Measurements from ENCODE around the gene PREP. TPM values are rescaled to one million over a fixed set of nuclear protein-coding genes. Genes with fewer than 3 reads are reported as not detected.

The PREP gene
- total RNA-seq, 2 donors from 2014 or later = 8.9 to 54.5 TPM

DNA sequence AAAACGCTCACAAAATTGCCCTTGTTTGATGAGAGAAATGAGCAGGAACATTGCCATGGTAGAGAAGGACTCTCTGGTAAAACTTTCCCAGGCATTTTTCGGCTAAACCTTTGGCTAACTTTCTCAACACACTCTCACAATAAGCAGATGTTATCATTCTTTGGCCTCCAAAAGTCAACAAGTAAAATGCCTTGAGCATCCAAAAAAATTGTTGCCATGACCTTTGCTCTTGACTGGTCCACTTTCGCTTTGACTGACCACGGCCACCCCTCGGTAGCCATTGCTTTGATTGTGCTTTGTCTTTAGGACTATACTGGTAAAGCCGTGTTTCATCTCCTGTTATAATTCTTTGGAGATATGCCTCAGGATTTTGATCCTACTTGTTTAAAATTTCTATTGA, 41.1 kb upstream of the PREP start:
- Histone ChIP-seq H3K36me3 (no peaks in the 10 kb centered on the region), H3K27me3 (replicated peaks; ENCODE audit: insufficient read depth) (no peaks in the 10 kb centered on the region), H3K4me1 (replicated peaks) (no peaks in the 10 kb centered on the region), H3K4me3 (no peak overlapping the region), H3K27ac (no peak overlapping the region), H3K9me3 (no peaks in the 10 kb centered on the region)
- 91% methylated on average over 6 of the region's 6 CpGs for WGBS
- intact Hi-C loops (cut with DNase I) = no loop called here
- no peak for DNase-seq (ENCODE audit: low spot score)
- TF ChIP-seq, protein P1, sequence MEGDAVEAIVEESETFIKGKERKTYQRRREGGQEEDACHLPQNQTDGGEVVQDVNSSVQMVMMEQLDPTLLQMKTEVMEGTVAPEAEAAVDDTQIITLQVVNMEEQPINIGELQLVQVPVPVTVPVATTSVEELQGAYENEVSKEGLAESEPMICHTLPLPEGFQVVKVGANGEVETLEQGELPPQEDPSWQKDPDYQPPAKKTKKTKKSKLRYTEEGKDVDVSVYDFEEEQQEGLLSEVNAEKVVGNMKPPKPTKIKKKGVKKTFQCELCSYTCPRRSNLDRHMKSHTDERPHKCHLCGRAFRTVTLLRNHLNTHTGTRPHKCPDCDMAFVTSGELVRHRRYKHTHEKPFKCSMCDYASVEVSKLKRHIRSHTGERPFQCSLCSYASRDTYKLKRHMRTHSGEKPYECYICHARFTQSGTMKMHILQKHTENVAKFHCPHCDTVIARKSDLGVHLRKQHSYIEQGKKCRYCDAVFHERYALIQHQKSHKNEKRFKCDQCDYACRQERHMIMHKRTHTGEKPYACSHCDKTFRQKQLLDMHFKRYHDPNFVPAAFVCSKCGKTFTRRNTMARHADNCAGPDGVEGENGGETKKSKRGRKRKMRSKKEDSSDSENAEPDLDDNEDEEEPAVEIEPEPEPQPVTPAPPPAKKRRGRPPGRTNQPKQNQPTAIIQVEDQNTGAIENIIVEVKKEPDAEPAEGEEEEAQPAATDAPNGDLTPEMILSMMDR (IDR thresholded peaks at IDR 0.05) = no peak
- TF ChIP-seq POLR2A (IDR thresholded peaks at IDR 0.05) = no peak
- TF ChIP-seq POLR2AphosphoS5 (IDR thresholded peaks at IDR 0.05) = no peak

DNA sequence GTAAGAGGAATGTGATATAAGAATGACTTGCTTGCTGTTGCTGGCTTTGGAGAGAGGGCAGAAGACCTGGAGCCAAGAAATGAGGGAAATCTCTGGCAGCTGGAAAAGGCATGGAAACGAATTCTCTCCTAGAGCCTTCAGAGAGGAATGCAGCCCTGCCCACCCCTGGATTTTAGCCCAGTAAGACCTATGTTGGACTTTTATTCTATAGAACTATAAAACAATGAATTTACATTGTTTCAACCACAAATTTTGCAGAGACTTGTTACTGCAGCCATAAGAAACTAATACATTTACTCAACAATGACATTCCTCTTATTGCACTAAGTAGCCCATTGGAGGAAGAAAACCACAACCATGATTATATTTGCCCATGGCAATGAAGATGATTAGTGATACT, 39.5 kb upstream of the PREP start:
- DNase-seq (ENCODE audit: low spot score) = no peak
- Histone ChIP-seq H3K9me3 (no peaks in the 10 kb centered on the region), H3K4me3 (no peak overlapping the region), H3K27me3 (replicated peaks; ENCODE audit: insufficient read depth) (no peaks in the 10 kb centered on the region), H3K27ac (no peak overlapping the region), H3K36me3 (no peaks in the 10 kb centered on the region), H3K4me1 (replicated peaks) (no peaks in the 10 kb centered on the region)
- TF ChIP-seq, protein P1 (IDR thresholded peaks at IDR 0.05) = no peak
- TF ChIP-seq POLR2A (IDR thresholded peaks at IDR 0.05) (no peak), POLR2AphosphoS5 (IDR thresholded peaks at IDR 0.05) (no peak)
- 68% methylated on average over 1 of the region's 1 CpG for WGBS
- intact Hi-C loops (cut with DNase I) = no loop called here

DNA sequence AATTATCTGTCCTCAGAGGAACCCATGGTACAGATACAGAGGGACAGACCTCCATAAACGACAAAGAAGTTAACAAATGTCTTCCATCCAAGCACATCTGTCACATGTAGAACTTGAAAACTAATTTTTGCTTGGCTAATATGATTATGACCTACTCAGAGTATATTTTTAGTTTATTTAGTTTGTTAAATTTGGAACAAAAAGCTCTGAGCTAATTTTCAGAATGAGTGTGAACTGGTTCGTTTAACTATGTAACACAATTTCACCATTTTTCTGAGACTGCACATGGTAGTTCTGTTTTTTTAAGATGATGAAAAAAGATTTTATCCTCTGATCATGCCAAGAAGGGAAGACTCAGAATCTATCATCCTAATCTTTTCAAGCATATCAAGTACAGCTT, 34.4 kb upstream of the PREP start:
- Histone ChIP-seq H3K27me3 (replicated peaks; ENCODE audit: insufficient read depth) (no peaks in the 10 kb centered on the region), H3K4me3 (no peak overlapping the region), H3K9me3 (no peaks in the 10 kb centered on the region), H3K36me3 (no peaks in the 10 kb centered on the region), H3K4me1 (replicated peaks) (no peaks in the 10 kb centered on the region), H3K27ac (no peak overlapping the region)
- intact Hi-C loops (cut with DNase I) = loop anchor here (10.0 kb wide), 1 partner anchor 788 kb away; no protein-coding TSS in a partner anchor
- TF ChIP-seq POLR2AphosphoS5 (IDR thresholded peaks at IDR 0.05) (no peak), POLR2A (IDR thresholded peaks at IDR 0.05) (no peak)
- TF ChIP-seq, protein P1 (IDR thresholded peaks at IDR 0.05) = no peak
- DNase-seq (ENCODE audit: low spot score) = no peak
- WGBS = 70% methylated on average over 2 of the region's 2 CpGs

DNA sequence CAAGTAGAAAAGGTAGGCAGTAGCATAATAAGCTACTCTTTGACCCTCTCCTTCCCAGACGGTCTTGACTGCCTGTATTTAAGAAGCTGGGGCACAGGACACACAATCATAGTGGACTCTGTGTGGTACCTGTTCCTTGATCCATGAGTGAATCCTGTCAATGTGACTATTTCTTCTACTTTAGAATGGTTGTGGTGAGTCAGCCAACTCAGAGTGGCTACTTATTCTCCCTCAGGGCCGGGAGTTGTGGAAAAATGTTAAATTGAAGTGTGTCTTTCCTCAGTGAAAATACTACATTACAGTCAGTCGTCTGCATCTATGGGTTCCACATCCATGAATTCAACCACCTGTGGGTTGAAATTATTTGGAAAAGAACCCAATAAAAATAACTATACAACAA, 30.8 kb upstream of the PREP start:
- no peak for TF ChIP-seq POLR2A (IDR thresholded peaks at IDR 0.05)
- TF ChIP-seq, protein P1 (IDR thresholded peaks at IDR 0.05) = no peak
- no peak for TF ChIP-seq POLR2AphosphoS5 (IDR thresholded peaks at IDR 0.05)
- Histone ChIP-seq H3K4me1 (replicated peaks) (no peaks in the 10 kb centered on the region), H3K4me3 (no peak overlapping the region), H3K27ac (no peak overlapping the region), H3K9me3 (no peaks in the 10 kb centered on the region), H3K36me3 (no peaks in the 10 kb centered on the region), H3K27me3 (replicated peaks; ENCODE audit: insufficient read depth) (no peaks in the 10 kb centered on the region)
- 80% methylated on average over 3 of the region's 3 CpGs for WGBS
- intact Hi-C loops (cut with DNase I) = loop anchor here (10.0 kb wide), 1 partner anchor 791 kb away; no protein-coding TSS in a partner anchor
- no peak for DNase-seq (ENCODE audit: low spot score)

DNA sequence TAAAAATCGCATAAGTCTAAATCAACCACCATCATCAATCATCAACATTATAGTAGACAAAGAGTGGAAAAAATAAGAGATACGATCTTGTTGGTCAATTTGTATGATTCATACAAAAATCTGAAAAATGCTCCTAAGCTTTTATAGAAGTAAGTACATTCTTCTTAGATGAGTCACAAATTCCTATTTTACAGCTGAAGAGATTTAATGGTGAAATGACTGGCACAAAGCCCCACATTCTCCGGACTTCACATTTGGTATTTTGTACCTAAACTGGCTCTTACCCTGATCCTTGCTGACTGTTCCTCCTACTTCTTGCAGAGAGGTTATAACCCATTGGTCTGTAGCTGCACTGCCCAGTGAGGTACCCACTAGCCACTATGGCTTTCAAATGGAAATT, 29.9 kb upstream of the PREP start:
- DNase-seq (ENCODE audit: low spot score) = no peak
- intact Hi-C loops (cut with DNase I) = loop anchor here (10.0 kb wide), 1 partner anchor 792 kb away; no protein-coding TSS in a partner anchor
- no peak for TF ChIP-seq POLR2AphosphoS5 (IDR thresholded peaks at IDR 0.05)
- TF ChIP-seq, protein P1 (IDR thresholded peaks at IDR 0.05) = no peak
- no peak for TF ChIP-seq POLR2A (IDR thresholded peaks at IDR 0.05)
- WGBS = 38% methylated on average over 3 of the region's 3 CpGs
- Histone ChIP-seq H3K9me3 (no peaks in the 10 kb centered on the region), H3K27me3 (replicated peaks; ENCODE audit: insufficient read depth) (no peaks in the 10 kb centered on the region), H3K4me3 (no peak overlapping the region), H3K4me1 (replicated peaks) (no peaks in the 10 kb centered on the region), H3K27ac (no peak overlapping the region), H3K36me3 (no peaks in the 10 kb centered on the region)
